Nephron progenitor cell (in vitro differentiated cells): Measurements from ENCODE around the gene DEFB124.

Experiments used
- DNase-seq: peaks from one replicate; pipeline ENCODE4 v3.0.0; 2021
- H3K27ac Mint-ChIP-seq: 2 replicates; pipeline ENCODE4 v1.8.0; 2021; ENCODE audit warnings: mild to moderate bottlenecking, moderate library complexity, mixed read lengths
- H3K27me3 Mint-ChIP-seq: 2 replicates; pipeline ENCODE4 v1.8.0; 2021; ENCODE audit warnings: mild to moderate bottlenecking, low read depth, mixed read lengths; ENCODE audit not compliant: poor library complexity
- H3K36me3 Mint-ChIP-seq: 2 replicates; pipeline ENCODE4 v1.8.0; 2021; ENCODE audit warnings: low read depth, mixed read lengths
- H3K4me1 Mint-ChIP-seq: 2 replicates; pipeline ENCODE4 v1.8.0; 2021; ENCODE audit warnings: mixed read lengths
- H3K4me3 Mint-ChIP-seq: 2 replicates; pipeline ENCODE4 v1.8.0; 2021; ENCODE audit warnings: mild to moderate bottlenecking, moderate library complexity, mixed read lengths
- H3K9me3 Mint-ChIP-seq: 2 replicates; pipeline ENCODE4 v1.8.0; 2021; ENCODE audit warnings: mild to moderate bottlenecking, moderate library complexity, mixed read lengths
- CTCF ChIP-seq: fragments of 200-600 bp; sonication (generic); IDR thresholded peaks from 2 replicates; pipeline ENCODE4 v1.5.0; 2021; ENCODE audit warnings: antibody characterized with exemption

Gene DEFB124

GRCh38 chr20:31516166-31516565 is 41.2 kb upstream of the DEFB124 start:
- peaks cover 8% of the 10 kb centered on the region for H3K4me1 Mint-ChIP-seq
- no peak overlapping the region for H3K27ac Mint-ChIP-seq
- no peaks in the 10 kb centered on the region for H3K9me3 Mint-ChIP-seq
- peaks cover 14% of the 10 kb centered on the region for H3K36me3 Mint-ChIP-seq
- H3K4me3 Mint-ChIP-seq, result no peak overlapping the region
- no peak for TF ChIP-seq CTCF
- no peak for DNase-seq
- H3K27me3 Mint-ChIP-seq, result peaks cover 8% of the 10 kb centered on the region

- H3K27ac Mint-ChIP-seq, result no peak overlapping the region
- peaks cover 14% of the 10 kb centered on the region for H3K36me3 Mint-ChIP-seq
- no peak for DNase-seq
- peaks cover 8% of the 10 kb centered on the region for H3K27me3 Mint-ChIP-seq
- H3K4me1 Mint-ChIP-seq, result peaks cover 8% of the 10 kb centered on the region
- no peak overlapping the region for H3K4me3 Mint-ChIP-seq
- TF ChIP-seq CTCF, result no peak
- H3K9me3 Mint-ChIP-seq, result no peaks in the 10 kb centered on the region
Measured at GRCh38 chr20:31515775-31516107, 40.8 kb upstream of the DEFB124 start.

GRCh38 chr20:31515072-31515774 is 40.3 kb upstream of the DEFB124 start:
- no peaks in the 10 kb centered on the region for H3K9me3 Mint-ChIP-seq

GRCh38 chr20:31514154-31515071 is 39.5 kb upstream of the DEFB124 start, which contains the start of gene HM13:
TSS of gene HM13 (plus strand) at chr20:31514442. CDS start at chr20:31514552, 110 bp downstream.
- Mint-ChIP-seq H3K27ac (no peak within 1 kb of the TSS), H3K36me3 (peaks cover 7% of the 10 kb centered on the region), H3K9me3 (no peaks in the 10 kb centered on the region), H3K4me3 (peak within 1 kb of the TSS; percentile 70), H3K27me3 (peaks cover 11% of the 10 kb centered on the region), H3K4me1 (no peaks in the 10 kb centered on the region)
- TF ChIP-seq CTCF, result peak; percentile 95
- peak; percentile 93 for DNase-seq

More at GRCh38 chr20:31515072-31515774, 40.3 kb upstream of the DEFB124 start:
- Mint-ChIP-seq H3K36me3 (peaks cover 9% of the 10 kb centered on the region), H3K27me3 (peaks cover 8% of the 10 kb centered on the region), H3K4me1 (peaks cover 3% of the 10 kb centered on the region), H3K4me3 (no peak overlapping the region), H3K27ac (no peak overlapping the region)
- DNase-seq, result no peak
- TF ChIP-seq CTCF, result no peak

GRCh38 chr20:31508517-31509244 is 33.8 kb upstream of the DEFB124 start:
- Mint-ChIP-seq H3K27ac (no peak overlapping the region), H3K27me3 (peaks cover 28% of the 10 kb centered on the region), H3K4me3 (no peak overlapping the region), H3K4me1 (no peaks in the 10 kb centered on the region), H3K9me3 (no peaks in the 10 kb centered on the region), H3K36me3 (no peaks in the 10 kb centered on the region)
- no peak for DNase-seq
- TF ChIP-seq CTCF, result no peak
